Cardiac muscle cell (in vitro differentiated cells and primary cell): ENCODE measurements around the gene LPP. TPM values are rescaled to one million over a fixed set of nuclear protein-coding genes. Genes with fewer than 3 reads are reported as not detected.

Source experiments
- DNase-seq, 2 donors: peaks; one replicate each; pipeline versions ENCODE4 v3.0.0 to v3.0.0-alpha.2; 2010 to 2017; ENCODE audit warnings: low read depth in 1 of 2, low spot score in 1 of 2
- H3K27ac ChIP-seq: fragments of 200-600 bp; sonication (generic); 2 replicates; pipeline ENCODE4 v1.5.1; 2016
- H3K27me3 ChIP-seq: fragments of 200-600 bp; sonication (generic); 2 replicates; pipeline ENCODE4 v1.6.0; 2016; ENCODE audit warnings: control low read depth
- H3K36me3 ChIP-seq: fragments of 200-600 bp; sonication (generic); 2 replicates; pipeline ENCODE4 v1.5.1; 2016; ENCODE audit warnings: control low read depth
- H3K4me1 ChIP-seq: fragments of 200-600 bp; sonication (generic); 2 replicates; pipeline ENCODE4 v1.8.1; 2017; ENCODE audit warnings: low read depth, mild to moderate bottlenecking, mixed run types
- H3K4me3 ChIP-seq: fragments of 200-600 bp; sonication (generic); 2 replicates; pipeline ENCODE4 v1.5.1; 2016; ENCODE audit warnings: mild to moderate bottlenecking
- H3K9me3 ChIP-seq: fragments of 200-600 bp; sonication (generic); 2 replicates; pipeline ENCODE4 v1.5.1; 2017; ENCODE audit warnings: low read depth, mild to moderate bottlenecking, control low read depth
- polyA plus RNA-seq: library from polyadenylated mRNA; unstranded; fragments of >200 nt; fragmentation: Nextera tagmentation; extraction: Ambion mirVana; gene quantifications from 2 replicates; pipeline ENCODE4 v1.2.1, GENCODE V29; 2016
- total RNA-seq: library from RNA; depleted of rRNA; stranded (reverse); fragments of >200 nt; gene quantifications from 2 replicates; pipeline ENCODE4 v1.2.3, GENCODE V29; 2016
- TF ChIP-seq, protein P1 (sequence below): IDR thresholded peaks from 2 replicates; pipeline ENCODE4 v1.5.1; 2012; ENCODE audit warnings: low read depth, mild to moderate bottlenecking, low read length

The LPP gene
- total and polyA plus RNA-seq, 2 experiments from 2014 or later: 21.4 to 45.2 TPM

DNA sequence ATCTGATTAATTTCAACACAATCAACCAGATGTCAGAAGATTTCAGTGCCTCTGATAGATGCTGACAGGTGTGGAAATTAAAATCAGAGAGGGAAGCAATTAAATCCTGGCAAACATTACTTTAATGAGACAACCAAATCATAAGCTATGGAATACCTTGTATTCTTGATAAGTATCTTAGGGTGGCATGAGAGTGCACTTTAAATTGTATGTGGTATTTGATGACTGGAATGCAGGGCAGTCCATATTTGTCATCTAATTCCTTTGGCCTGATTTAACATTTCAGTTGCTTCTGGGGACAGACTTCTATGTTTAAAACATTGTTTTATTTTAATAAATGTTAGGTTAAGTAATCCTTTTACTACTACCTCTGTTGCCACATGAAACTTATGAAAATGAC lies 184.1 kb downstream of the LPP start:
- Histone ChIP-seq H3K4me3 (no peak overlapping the region), H3K4me1 (peaks cover 12% of the 10 kb centered on the region), H3K36me3 (no peaks in the 10 kb centered on the region), H3K9me3 (no peaks in the 10 kb centered on the region), H3K27me3 (no peaks in the 10 kb centered on the region), H3K27ac (no peak overlapping the region)
- TF ChIP-seq, protein P1, sequence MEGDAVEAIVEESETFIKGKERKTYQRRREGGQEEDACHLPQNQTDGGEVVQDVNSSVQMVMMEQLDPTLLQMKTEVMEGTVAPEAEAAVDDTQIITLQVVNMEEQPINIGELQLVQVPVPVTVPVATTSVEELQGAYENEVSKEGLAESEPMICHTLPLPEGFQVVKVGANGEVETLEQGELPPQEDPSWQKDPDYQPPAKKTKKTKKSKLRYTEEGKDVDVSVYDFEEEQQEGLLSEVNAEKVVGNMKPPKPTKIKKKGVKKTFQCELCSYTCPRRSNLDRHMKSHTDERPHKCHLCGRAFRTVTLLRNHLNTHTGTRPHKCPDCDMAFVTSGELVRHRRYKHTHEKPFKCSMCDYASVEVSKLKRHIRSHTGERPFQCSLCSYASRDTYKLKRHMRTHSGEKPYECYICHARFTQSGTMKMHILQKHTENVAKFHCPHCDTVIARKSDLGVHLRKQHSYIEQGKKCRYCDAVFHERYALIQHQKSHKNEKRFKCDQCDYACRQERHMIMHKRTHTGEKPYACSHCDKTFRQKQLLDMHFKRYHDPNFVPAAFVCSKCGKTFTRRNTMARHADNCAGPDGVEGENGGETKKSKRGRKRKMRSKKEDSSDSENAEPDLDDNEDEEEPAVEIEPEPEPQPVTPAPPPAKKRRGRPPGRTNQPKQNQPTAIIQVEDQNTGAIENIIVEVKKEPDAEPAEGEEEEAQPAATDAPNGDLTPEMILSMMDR: no peak
- DNase-seq: no peak

DNA sequence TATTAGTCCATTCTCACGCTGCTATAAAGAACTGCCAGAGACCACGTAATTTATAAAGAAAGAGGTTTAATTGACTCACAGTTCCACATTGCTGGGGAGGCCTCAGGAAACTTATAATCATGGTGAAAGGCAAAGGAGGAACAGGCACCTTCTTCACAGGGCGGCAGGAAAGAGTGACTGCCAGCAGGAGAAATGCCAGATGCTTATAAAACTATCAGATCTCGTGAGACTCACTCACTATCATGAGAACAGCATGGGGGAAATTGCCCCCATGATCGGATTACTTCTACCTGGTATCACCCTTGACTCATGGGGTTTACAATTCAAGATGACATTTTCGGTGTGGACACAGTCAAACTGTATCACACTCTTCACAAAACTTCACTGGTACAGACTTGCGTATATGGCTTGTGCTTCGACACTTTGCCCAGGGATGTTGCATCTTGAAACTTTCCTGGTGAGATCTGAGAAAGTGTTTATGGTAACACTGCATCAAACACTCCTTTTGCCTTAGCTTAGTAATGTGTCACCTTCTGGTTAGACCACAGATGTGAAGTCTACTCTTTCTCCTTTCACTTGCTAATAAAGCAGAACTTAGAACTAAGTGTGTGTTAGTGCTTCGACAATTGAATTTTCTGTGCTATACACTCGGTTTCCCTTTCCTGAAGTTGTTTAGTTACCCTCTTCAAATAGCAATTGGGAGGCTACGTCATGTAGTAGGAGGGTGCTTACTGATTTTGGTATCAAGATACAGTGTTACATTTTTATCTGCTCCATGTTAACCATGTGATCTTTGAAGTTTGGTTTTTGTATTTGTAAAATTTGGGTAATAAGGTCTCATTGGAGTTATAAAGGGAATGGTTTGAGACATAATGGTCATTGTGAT lies 185.7 kb downstream of the LPP start:
- Histone ChIP-seq H3K36me3 (no peaks in the 10 kb centered on the region), H3K4me1 (peaks cover 27% of the 10 kb centered on the region), H3K27ac (no peak overlapping the region), H3K27me3 (no peaks in the 10 kb centered on the region), H3K9me3 (no peaks in the 10 kb centered on the region), H3K4me3 (no peak overlapping the region)
- no peak for DNase-seq
- TF ChIP-seq, protein P1: no peak

DNA sequence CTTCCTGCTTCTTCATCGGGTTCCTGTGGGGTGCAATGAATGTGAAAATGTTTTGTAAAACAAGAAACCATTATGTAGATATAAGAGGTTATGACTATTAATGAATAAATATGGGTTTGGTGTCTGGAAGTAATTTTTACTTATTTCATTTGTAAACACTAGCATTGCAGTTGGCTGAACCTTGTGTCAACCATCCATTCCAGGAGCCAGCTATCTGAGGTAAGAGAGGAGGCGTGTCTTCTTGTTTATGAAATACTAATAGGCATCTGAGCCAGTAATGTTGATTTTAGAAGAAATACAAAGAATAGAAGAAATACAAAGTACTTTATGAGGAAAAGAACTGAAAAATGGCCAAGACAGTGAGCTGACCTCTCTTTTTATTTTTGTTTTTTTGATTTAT lies 187.5 kb downstream of the LPP start:
- H3K4me1 ChIP-seq: peaks cover 28% of the 10 kb centered on the region
- no peak overlapping the region for H3K4me3 ChIP-seq
- H3K27ac ChIP-seq: no peak overlapping the region
- DNase-seq: no peak
- no peaks in the 10 kb centered on the region for H3K9me3 ChIP-seq
- TF ChIP-seq, protein P1: no peak
- H3K36me3 ChIP-seq: no peaks in the 10 kb centered on the region
- H3K27me3 ChIP-seq: no peaks in the 10 kb centered on the region

DNA sequence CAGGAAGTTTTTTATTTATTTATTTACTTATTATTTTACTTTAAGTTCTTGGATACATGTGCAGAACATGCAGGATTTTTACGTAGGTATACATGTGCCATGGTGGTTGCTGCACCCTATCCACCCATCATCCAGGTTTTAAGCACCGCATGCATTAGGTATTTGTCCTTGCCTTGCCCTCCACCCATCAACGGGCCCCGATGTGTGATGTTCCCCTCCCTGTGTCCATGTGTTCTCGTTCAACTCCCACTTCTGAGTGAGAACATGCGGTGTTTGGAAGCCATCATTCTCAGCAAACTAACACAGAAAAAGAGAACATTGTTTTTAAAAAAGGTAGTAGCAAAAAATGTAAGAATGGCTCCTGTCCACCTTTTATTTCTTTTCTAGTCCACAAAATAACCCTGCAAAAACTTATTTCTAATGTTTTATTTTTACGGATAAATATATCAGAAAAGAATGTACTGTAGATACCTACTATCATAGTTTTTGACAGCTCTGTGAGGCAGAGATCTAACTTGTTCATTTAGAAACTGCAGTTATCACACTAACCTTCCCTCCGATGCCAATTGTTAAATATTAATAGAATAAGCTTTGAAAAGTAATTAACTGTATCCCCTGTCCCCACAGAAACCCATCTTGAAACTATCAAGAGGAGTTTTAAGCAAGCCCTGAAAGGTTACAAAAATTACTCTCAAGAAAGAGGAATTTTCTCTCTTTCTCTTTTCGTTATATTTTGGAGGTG lies 189.2 kb downstream of the LPP start:
- peaks cover 19% of the 10 kb centered on the region for H3K4me1 ChIP-seq
- peak overlapping the region; percentile 34 for H3K27ac ChIP-seq
- H3K4me3 ChIP-seq: no peak overlapping the region
- TF ChIP-seq, protein P1: no peak
- no peak for DNase-seq
- H3K27me3 ChIP-seq: no peaks in the 10 kb centered on the region
- no peaks in the 10 kb centered on the region for H3K9me3 ChIP-seq
- no peaks in the 10 kb centered on the region for H3K36me3 ChIP-seq

DNA sequence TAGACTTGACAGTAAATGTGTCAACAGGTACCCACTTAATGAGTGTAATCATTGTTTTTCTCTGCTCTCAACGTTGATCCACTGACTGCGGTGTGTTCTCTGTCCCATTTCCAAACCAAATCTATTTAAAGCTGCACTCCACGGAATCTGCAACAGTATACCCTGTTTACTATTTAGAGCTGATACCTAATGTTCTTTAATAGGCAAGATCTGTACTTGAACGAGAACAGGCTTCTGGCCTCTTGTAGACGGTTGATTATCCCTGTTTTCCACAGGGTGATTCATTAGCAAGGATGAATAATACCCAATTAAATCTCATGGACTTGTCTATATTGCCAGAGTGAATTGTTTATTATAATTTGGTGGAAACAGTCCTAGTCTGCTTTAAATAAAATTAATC lies 189.9 kb downstream of the LPP start:
- H3K27me3 ChIP-seq: no peaks in the 10 kb centered on the region
- DNase-seq: no peak
- no peaks in the 10 kb centered on the region for H3K36me3 ChIP-seq
- H3K4me1 ChIP-seq: peaks cover 24% of the 10 kb centered on the region
- no peaks in the 10 kb centered on the region for H3K9me3 ChIP-seq
- TF ChIP-seq, protein P1: no peak
- H3K27ac ChIP-seq: peak overlapping the region; percentile 34
- no peak overlapping the region for H3K4me3 ChIP-seq
